OCI-LY7 (cell line): ENCODE measurements around the gene GALNT9. TPM values are rescaled to one million over a fixed set of nuclear protein-coding genes. Genes with fewer than 3 reads are reported as not detected.

ENCODE experiments used
- BruUV-seq: library from RNA; stranded (reverse); fragments of 400-500 nt; replicated peaks from 2 replicates; lab custom pipeline; 2021; lab: Mats Ljungman, UMichigan
- CTCF ChIA-PET: fragments of 300-600 bp; sonication (Branson Sonifier 250); formaldehyde crosslinking; loops from one replicate; lab custom pipeline; 2022; ENCODE audit warnings: antibody characterized with exemption; ENCODE audit not compliant: unreplicated experiment; lab: Charles Lee
- POLR2A ChIA-PET: fragments of 300-600 bp; sonication (Branson Sonifier 250); formaldehyde crosslinking; loops from one replicate; lab custom pipeline; 2022; ENCODE audit warnings: antibody characterized with exemption; lab: Charles Lee
- DNase-seq: peaks from one replicate; pipeline ENCODE4 v3.0.0-alpha.2; 2015; ENCODE audit warnings: low spot score
- H2AFZ ChIP-seq: fragments of 200-600 bp; sonication (generic), shearing (Covaris generic); 2 replicates; pipeline ENCODE4 v1.6.1; 2014; ENCODE audit warnings: mild to moderate bottlenecking, antibody characterized with exemption, low read length, moderate library complexity
- H3K27ac ChIP-seq: fragments of 200-600 bp; sonication (generic); 2 replicates; pipeline ENCODE4 v1.5.1; 2014; ENCODE audit warnings: mixed run types, low read depth, mild to moderate bottlenecking, moderate library complexity, low read length, inconsistent platforms; ENCODE audit not compliant: poor library complexity, severe bottlenecking
- H3K36me3 ChIP-seq: fragments of 200-600 bp; sonication (generic); 2 replicates; pipeline ENCODE4 v1.6.1; 2014; ENCODE audit warnings: mild to moderate bottlenecking, antibody characterized with exemption, low read length, moderate library complexity, mixed read lengths; ENCODE audit not compliant: insufficient read depth
- H3K4me1 ChIP-seq: fragments of 200-600 bp; sonication (generic); 2 replicates; pipeline ENCODE4 v1.5.1; 2014; ENCODE audit warnings: mild to moderate bottlenecking, low read length; ENCODE audit not compliant: insufficient read depth, poor library complexity, severe bottlenecking
- H3K4me2 ChIP-seq: fragments of 200-600 bp; sonication (generic); 2 replicates; pipeline ENCODE4 v1.6.1; 2014; ENCODE audit warnings: mild to moderate bottlenecking, low read length
- H3K4me3 ChIP-seq: fragments of 200-600 bp; sonication (generic); 2 replicates; pipeline ENCODE4 v1.5.1; 2014; ENCODE audit warnings: mild to moderate bottlenecking, low read depth, low read length; ENCODE audit not compliant: poor library complexity, severe bottlenecking
- H3K79me2 ChIP-seq: fragments of 200-600 bp; sonication (generic); 2 replicates; pipeline ENCODE4 v1.6.1; 2016; ENCODE audit warnings: low read depth, mild to moderate bottlenecking, low read length, moderate library complexity, mixed read lengths; ENCODE audit not compliant: insufficient read depth
- H3K9me2 ChIP-seq: fragments of 200-600 bp; sonication (generic); 2 replicates; pipeline ENCODE4 v1.6.1; 2016; ENCODE audit warnings: mild to moderate bottlenecking, low read length, mixed read lengths; ENCODE audit not compliant: insufficient read depth
- H3K9me3 ChIP-seq: fragments of 200-600 bp; sonication (generic); 2 replicates; pipeline ENCODE4 v1.6.1; 2014; ENCODE audit warnings: mild to moderate bottlenecking, mixed run types, low read length, mixed read lengths
- H4K20me1 ChIP-seq: fragments of 200-600 bp; sonication (generic); 2 replicates; pipeline ENCODE4 v1.6.1; 2014; ENCODE audit warnings: mild to moderate bottlenecking, antibody characterized with exemption, low read length, moderate library complexity, mixed read lengths; ENCODE audit not compliant: insufficient read depth
- EZH2phosphoT487 ChIP-seq: fragments of 200-600 bp; sonication (generic); IDR thresholded peaks from 2 replicates; pipeline ENCODE4 v1.6.1; 2018; ENCODE audit warnings: low read depth, borderline replicate concordance, mild to moderate bottlenecking, mixed run types, antibody characterized with exemption, low read length, moderate library complexity, mixed read lengths
- intact Hi-C: fragments of 100-400 bp; cut with micrococcal nuclease; formaldehyde crosslinking; loops from one replicate; pipeline ENCODE4 v1.10.0; 2022; ENCODE audit not compliant: unreplicated experiment
- total RNA-seq, 2 experiments: library from RNA; depleted of rRNA in 1 of 2; stranded (reverse); fragments of >200 nt in 1 of 2; shearing (Covaris generic) in 1 of 2; gene quantifications; 2 replicates each; pipeline ENCODE4 v1.2.3, GENCODE V29; 2014 to 2022
- TF ChIP-seq, protein P1 (sequence below): fragments of 200-600 bp; sonication (generic); conservative IDR thresholded peaks from 2 replicates; pipeline ENCODE4 v1.5.1; 2014; ENCODE audit warnings: mild to moderate bottlenecking, antibody characterized with exemption, low read length, moderate library complexity, mixed read lengths

Gene GALNT9
- total RNA-seq, 2 experiments from 2014 or later, result 0.28 TPM; not detected in 1

DNA sequence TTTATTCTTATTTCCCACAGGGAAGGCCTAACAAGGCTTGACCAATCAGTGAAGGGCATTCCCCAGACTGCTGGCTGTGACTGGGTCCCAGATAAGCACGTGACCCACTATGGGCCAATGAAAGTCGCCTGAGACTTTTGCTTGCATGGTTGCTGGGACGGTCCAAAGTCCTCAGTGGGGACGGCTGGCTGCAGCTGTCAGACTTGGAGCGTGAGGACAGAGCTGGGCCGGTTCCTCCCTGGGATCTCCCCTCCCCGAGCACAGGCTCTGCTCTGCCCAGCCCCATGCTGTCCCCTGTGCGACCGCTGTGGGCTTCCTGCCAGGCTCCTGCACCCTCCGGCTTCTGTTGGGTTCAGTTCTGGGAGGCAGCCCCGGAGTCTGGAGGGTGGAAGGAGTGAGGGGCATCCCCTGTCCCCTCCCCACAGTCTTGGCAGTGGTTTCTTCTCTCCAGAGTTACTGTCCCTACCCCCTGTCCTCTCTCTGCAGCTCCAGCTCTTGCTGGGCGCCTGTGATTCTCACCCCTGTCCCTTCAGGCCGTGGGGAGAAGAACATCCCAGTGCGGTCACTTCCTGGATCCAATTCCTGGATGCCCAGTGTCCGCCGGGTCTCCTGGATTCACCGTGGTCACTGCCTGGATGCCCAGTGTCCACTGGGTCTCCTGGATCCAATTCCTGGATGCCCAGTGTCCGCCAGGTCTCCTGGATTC is 50.1 kb downstream of the GALNT9 start:
- Histone ChIP-seq H3K9me3 (no peaks in the 10 kb centered on the region), H3K4me3 (no peak overlapping the region), H3K9me2 (no peaks in the 10 kb centered on the region), H2AFZ (no peak overlapping the region), H3K4me2 (no peak overlapping the region), H3K36me3 (no peaks in the 10 kb centered on the region), H3K27ac (no peak overlapping the region), H3K79me2 (no peaks in the 10 kb centered on the region), H3K4me1 (no peaks in the 10 kb centered on the region), H4K20me1 (no peaks in the 10 kb centered on the region)
- no peak for DNase-seq
- TF ChIP-seq, protein P1, sequence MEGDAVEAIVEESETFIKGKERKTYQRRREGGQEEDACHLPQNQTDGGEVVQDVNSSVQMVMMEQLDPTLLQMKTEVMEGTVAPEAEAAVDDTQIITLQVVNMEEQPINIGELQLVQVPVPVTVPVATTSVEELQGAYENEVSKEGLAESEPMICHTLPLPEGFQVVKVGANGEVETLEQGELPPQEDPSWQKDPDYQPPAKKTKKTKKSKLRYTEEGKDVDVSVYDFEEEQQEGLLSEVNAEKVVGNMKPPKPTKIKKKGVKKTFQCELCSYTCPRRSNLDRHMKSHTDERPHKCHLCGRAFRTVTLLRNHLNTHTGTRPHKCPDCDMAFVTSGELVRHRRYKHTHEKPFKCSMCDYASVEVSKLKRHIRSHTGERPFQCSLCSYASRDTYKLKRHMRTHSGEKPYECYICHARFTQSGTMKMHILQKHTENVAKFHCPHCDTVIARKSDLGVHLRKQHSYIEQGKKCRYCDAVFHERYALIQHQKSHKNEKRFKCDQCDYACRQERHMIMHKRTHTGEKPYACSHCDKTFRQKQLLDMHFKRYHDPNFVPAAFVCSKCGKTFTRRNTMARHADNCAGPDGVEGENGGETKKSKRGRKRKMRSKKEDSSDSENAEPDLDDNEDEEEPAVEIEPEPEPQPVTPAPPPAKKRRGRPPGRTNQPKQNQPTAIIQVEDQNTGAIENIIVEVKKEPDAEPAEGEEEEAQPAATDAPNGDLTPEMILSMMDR, result no peak
- intact Hi-C loops, result no loop called here
- ChIA-PET CTCF (no interaction called here), POLR2A (no interaction called here)
- BruUV-seq, result no TSS peak

DNA sequence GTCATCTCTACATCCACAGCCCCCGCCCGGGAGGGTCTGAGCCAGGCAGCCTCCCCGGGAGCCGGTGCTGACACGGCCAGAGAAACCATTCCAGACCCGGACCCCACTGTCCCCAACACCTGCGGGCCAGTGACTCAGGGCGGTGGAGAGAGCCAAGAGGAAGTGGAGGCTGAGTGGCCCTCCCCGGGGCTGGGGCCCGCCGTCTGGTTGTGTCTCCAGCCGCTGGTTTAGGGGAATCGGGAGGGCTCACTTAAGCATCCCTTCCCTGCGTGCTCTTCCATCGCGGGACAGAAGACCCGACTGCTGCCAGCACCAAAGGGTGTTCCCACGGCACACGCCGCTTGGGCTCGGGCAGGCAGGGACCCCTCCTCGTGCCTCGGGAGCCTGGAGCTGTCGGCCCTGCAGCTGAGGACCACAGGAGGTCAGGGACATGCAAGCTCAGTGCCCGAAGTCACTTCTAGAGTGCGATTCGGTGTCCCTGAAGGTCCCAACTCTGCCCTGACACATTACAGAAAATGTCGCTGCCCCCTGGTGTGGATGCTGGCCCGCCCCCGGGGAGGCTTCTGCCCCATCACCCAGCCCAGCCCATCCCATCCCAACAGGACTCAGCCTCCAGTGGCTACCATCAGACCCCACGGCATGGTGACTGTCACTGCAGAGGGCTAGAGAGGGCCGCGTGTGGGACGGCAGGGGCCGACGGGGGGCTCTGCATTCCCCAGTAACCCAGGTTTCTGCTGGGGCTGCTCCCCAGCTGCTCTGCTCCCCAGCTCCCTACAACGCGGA is 50.8 kb downstream of the GALNT9 start:
- intact Hi-C loops, result no loop called here
- no peaks in the 10 kb centered on the region for H3K9me3 ChIP-seq
- TF ChIP-seq, protein P1, result no peak
- TF ChIP-seq EZH2phosphoT487, result no peak
- CTCF ChIA-PET, result no interaction called here
- no peak overlapping the region for H3K4me2 ChIP-seq
- no peak overlapping the region for H3K27ac ChIP-seq
- POLR2A ChIA-PET, result no interaction called here
- no peaks in the 10 kb centered on the region for H3K4me1 ChIP-seq
- BruUV-seq, result no TSS peak
- no peaks in the 10 kb centered on the region for H4K20me1 ChIP-seq
- no peaks in the 10 kb centered on the region for H3K79me2 ChIP-seq
- no peaks in the 10 kb centered on the region for H3K36me3 ChIP-seq
- no peak for DNase-seq
- H3K4me3 ChIP-seq, result no peak overlapping the region
- H3K9me2 ChIP-seq, result no peaks in the 10 kb centered on the region
- no peak overlapping the region for H2AFZ ChIP-seq

GRCh38 chr12:132277949-132278348 is 51.4 kb downstream of the GALNT9 start:
- Histone ChIP-seq H4K20me1 (no peaks in the 10 kb centered on the region), H3K79me2 (no peaks in the 10 kb centered on the region), H3K9me2 (no peaks in the 10 kb centered on the region), H3K4me1 (no peaks in the 10 kb centered on the region), H3K4me3 (no peak overlapping the region), H3K27ac (no peak overlapping the region), H3K4me2 (no peak overlapping the region), H2AFZ (no peak overlapping the region), H3K36me3 (no peaks in the 10 kb centered on the region), H3K9me3 (no peaks in the 10 kb centered on the region)
- ChIA-PET CTCF (no interaction called here), POLR2A (no interaction called here)
- no peak for DNase-seq
- intact Hi-C loops, result no loop called here
- TF ChIP-seq, protein P1, result no peak
- TF ChIP-seq EZH2phosphoT487, result no peak
- BruUV-seq, result no TSS peak
